ENCODE results near the gene ZBBX.

DNA sequence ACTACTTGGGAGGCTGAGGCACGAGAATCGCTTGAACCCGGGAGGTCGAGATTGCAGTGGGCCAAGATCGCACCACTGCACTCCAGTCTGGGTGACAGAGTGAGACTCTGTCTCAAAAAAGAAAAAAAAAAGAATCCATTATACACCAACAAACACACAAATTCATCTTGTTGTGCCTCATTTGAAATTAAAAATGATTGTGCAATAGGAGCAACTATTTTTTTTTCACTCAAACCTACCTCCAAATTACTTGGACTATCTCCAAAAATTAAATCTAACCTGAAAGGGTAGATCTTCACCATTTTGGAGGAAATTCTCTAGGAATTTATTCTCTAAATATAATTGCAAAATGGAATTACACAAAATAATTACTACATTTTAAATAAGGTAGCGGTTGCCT, 4.6 kb downstream of the ZBBX start:
- no peak for TF ChIP-seq POLR2A (IDR thresholded peaks at IDR 0.05; ENCODE audit: low read depth, low read length)
- TF ChIP-seq POLR2AphosphoS5 (IDR thresholded peaks at IDR 0.05; ENCODE audit: low read depth, low read length) = no peak
